Measurements from ENCODE around the gene GRHL1.
A peak's percentile ranks its signal among the peaks of the same experiment; 100 is the strongest.

The GRHL1 gene

DNA sequence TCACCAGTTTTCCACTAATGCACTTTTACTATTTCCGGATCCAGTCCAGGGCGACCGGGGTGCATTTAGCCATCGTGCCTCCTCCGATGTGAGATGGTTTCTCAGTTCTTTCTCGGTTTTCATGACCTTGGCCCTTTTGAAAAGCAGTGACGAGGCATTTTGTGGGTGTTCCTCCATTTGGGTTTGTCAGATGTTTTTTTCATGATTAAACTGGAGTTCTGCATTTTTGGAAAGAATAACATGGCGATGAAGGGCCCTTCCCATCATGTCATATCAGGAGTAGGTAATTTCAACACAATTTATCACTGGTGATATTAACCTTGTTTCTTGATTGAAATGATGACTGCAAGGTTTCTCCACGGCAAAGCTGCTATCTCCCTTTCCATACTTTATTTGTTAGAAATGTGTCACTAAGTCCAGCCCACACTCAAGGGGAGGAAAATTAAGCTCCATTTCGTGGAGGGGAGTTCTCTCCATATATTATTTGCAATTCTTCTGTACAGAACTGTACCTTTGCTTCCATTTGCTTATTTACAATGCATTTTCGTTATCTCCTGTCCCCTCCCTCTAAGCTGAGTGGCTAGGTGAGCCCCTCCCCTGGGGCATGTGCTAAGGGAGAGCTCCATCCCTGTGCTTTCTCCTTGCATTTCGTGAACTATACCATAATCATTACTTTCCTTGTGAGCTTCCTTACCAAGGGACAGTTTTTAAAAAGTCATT lies 83.0 kb downstream of the GRHL1 start:
- TF ChIP-seq CTCF (IDR thresholded peaks at IDR 0.05), result no peak

DNA sequence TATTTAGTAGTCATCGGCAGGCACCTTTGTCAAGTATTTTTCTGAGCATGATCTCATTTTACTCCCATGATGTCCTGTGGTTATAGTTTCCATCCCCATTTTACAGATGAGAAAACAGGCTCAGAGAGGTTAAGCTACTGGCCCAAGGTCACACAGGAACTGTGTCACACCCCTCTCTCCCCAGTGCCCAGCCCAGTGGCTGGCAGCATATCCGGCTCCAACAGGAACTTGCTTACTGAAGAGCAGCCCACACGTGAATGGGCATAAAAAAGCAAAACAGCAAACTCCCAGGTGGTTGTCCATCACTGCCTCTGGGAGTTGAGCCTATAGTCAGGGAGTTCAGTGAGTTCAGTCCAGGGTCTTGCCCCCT lies 83.5 kb downstream of the GRHL1 start:
- TF ChIP-seq CTCF (IDR thresholded peaks at IDR 0.05), result no peak

- no peak for TF ChIP-seq CTCF (IDR thresholded peaks at IDR 0.05)
Observed at GRCh38 chr2:10035633-10036032, 84.1 kb downstream of the GRHL1 start.

DNA sequence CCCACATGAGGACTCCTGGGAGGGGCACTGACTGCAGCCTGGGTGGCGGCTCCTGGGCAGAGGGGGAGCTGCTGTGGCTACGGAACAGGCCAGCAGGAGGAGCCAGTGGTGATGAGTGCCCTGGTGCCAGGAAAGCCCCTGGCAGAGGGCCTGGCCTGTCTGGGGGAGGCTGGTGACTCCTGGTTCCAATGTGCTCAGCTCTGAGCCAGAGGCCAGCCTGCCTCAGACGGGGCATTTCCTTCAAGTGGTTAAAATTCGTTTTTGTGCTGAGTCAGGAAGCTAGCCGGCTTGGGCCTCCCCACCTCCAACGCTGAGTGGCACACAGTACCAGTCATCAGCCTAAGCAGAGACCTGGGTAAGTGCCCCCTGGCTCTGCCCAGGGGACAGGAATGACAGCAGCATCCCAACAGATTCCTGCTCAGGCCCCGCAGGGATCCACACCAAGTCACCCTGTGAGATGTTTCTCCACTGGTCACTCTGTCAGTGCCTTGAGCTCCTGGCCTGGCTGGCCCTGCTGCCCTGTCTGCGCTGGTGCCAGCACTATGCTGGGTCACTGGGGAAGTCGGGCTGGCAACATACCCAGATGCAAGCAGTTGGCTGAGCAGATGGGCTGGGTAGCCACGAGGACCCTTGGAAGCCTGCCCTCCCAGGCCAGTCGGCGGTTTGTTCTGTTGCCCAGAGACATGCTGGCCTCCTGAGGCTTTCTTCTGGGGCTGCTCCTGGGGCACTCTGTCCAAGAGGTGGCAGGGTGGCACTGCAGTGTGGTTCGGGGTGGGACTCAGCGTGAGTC lies 84.8 kb downstream of the GRHL1 start:
- TF ChIP-seq CTCF (IDR thresholded peaks at IDR 0.05), result peak; percentile 41; the same call in 1 of the 2 replicates

DNA sequence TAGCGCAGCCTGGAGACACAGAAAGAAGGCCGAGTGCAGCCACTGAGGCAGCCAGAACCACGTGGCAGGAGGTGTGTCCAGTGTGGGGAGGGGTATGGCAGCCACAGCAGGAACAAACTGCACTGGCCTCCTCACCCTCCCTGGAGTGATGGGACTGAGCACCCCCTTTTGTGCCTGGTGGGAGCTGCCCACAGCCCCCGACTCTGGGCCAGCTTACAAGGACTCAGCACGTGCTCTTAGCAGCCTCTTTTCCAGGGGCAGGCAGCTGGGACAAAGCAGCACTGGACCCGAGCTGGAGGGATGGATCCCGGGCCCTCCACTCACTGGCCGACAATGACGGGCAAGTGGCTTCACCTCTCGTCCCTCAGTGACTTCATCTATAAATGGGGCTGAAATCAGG lies 86.6 kb downstream of the GRHL1 start:
- no peak for TF ChIP-seq CTCF (IDR thresholded peaks at IDR 0.05)

- no peak for TF ChIP-seq CTCF (IDR thresholded peaks at IDR 0.05)
Observed at GRCh38 chr2:10038716-10039115, 87.2 kb downstream of the GRHL1 start.

DNA sequence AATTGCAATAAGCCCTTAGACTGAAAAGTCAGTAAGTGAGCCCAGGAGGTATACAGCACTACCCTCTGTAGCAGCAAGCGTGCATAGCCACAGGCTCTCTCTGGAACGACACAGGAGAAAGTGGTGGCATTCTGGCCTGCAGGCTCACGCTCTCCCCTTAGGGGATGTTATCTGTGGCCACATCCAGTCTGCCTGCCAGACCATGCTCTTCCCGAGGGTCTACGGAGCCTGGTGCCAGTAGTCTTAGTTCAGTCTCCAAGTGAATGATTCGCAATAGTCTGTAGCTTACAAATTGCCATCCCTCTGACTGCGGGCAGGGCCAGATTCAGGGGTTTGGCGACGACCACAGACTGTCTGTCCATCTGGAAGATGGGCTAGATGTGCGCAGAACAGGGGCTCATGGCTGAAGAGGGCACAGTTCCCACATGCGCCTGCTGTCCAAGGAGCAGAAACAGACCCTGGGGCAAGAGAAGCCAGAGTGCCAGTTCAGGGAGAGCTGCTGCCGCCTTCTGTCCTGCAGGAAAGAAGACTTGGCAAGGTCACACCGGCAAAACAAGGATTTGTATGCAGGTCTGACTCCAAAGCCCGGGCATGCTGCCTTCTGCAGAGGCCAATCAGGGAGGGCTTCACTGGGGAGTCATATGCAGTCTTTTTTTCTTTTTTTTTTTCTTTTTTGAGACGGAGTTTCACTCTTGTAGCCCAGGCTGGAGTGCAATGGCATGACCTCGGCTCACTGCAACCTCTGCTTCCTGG lies 88.3 kb downstream of the GRHL1 start:
- TF ChIP-seq CTCF (IDR thresholded peaks at IDR 0.05), result peak; percentile 39

All from LNCAP (cell line).